ENCODE results near the gene HEG1.

DNA sequence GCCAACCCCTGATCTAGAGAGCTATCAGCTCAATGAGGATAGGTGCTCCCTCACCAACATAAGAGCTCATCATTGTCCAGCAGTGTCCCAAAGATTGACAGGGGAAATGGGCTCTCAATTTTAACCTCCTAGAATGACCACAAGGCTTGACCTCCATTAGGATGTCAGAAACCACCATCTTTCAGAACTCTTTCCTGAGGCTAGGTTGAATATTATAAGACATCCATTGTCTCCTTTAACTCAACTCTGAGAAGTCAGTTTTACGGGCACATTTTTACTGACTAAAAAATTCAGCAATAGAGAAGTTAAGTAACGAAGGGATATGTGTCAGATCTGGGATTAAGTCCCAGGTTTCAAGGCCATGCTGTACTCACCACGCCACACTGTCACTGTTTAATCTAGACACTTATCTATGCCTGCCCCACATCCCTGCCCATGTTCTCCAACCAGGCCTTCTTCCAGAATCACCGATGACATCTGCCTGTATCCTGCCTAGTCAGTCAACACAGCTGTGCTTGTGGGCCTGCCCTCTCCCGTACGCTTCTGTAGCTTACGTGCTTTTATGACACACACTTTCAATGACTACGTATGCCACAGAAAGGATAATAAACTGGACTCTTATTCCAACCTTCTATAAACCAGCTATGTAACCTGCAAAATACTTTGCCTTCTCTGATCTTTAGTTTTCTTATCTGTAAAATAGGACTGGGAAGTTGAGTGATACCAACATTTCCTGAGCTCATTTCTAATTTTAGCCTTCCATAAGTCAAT lies 104.1 kb downstream of the HEG1 start:
- TF ChIP-seq, protein P1, sequence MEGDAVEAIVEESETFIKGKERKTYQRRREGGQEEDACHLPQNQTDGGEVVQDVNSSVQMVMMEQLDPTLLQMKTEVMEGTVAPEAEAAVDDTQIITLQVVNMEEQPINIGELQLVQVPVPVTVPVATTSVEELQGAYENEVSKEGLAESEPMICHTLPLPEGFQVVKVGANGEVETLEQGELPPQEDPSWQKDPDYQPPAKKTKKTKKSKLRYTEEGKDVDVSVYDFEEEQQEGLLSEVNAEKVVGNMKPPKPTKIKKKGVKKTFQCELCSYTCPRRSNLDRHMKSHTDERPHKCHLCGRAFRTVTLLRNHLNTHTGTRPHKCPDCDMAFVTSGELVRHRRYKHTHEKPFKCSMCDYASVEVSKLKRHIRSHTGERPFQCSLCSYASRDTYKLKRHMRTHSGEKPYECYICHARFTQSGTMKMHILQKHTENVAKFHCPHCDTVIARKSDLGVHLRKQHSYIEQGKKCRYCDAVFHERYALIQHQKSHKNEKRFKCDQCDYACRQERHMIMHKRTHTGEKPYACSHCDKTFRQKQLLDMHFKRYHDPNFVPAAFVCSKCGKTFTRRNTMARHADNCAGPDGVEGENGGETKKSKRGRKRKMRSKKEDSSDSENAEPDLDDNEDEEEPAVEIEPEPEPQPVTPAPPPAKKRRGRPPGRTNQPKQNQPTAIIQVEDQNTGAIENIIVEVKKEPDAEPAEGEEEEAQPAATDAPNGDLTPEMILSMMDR (IDR thresholded peaks at IDR 0.05): no peak
- TF ChIP-seq POLR2A (IDR thresholded peaks at IDR 0.05): no peak

Data from lower leg skin (tissue), 3 donors.